ENCODE results near the gene ROBO2. TPM values are rescaled to one million over a fixed set of nuclear protein-coding genes. Genes with fewer than 3 reads are reported as not detected.

The ROBO2 gene
- total RNA-seq, 1 donor from 2014 or later = 330 TPM

DNA sequence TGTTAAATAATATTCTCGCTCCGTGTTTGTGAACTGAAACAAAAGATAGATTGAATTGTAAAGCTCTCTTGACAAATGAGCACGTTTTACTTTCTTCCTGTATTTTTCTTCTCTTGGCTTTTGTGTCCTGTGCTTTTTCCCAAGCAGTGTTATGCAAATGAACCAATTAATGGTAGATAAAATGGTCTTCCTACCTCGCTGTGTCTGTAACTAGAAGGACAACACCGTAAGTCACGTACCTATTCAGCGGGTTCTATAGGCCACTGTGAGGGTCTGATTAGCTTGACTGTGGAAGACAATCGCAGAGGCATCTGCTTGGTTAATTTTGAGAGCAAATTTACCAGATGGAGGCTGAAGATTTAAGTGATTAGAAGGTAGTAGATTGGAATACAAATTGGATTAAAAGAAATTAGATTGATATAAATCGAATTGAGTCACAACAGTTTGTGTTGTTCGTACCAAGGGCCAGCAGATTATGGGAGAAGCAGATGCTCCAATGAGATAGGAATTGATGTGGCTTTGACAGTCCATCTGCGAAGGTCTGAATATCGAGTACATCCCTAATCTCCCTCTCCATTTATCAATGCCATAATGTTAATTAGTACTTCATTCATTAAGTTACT, 40.2 kb downstream of the ROBO2 start:
- peaks cover 9% of the 10 kb centered on the region for H3K9me3 Mint-ChIP-seq (ENCODE audit: unreplicated experiment)
- H3K4me3 Mint-ChIP-seq (ENCODE audit: unreplicated experiment) = peak overlapping the region; percentile 44
- peaks cover 41% of the 10 kb centered on the region for H3K4me1 Mint-ChIP-seq (ENCODE audit: low read depth, unreplicated experiment)
- peak overlapping the region; percentile 77 for H3K27ac Mint-ChIP-seq (ENCODE audit: unreplicated experiment)
- H3K27me3 Mint-ChIP-seq (ENCODE audit: unreplicated experiment) = peaks cover 4% of the 10 kb centered on the region
- no peak for DNase-seq
- TF ChIP-seq, protein P1, sequence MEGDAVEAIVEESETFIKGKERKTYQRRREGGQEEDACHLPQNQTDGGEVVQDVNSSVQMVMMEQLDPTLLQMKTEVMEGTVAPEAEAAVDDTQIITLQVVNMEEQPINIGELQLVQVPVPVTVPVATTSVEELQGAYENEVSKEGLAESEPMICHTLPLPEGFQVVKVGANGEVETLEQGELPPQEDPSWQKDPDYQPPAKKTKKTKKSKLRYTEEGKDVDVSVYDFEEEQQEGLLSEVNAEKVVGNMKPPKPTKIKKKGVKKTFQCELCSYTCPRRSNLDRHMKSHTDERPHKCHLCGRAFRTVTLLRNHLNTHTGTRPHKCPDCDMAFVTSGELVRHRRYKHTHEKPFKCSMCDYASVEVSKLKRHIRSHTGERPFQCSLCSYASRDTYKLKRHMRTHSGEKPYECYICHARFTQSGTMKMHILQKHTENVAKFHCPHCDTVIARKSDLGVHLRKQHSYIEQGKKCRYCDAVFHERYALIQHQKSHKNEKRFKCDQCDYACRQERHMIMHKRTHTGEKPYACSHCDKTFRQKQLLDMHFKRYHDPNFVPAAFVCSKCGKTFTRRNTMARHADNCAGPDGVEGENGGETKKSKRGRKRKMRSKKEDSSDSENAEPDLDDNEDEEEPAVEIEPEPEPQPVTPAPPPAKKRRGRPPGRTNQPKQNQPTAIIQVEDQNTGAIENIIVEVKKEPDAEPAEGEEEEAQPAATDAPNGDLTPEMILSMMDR (IDR thresholded peaks at IDR 0.05; ENCODE audit: partially characterized antibody, unreplicated experiment) = no peak
- peaks cover 4% of the 10 kb centered on the region for H3K36me3 Mint-ChIP-seq (ENCODE audit: unreplicated experiment)

DNA sequence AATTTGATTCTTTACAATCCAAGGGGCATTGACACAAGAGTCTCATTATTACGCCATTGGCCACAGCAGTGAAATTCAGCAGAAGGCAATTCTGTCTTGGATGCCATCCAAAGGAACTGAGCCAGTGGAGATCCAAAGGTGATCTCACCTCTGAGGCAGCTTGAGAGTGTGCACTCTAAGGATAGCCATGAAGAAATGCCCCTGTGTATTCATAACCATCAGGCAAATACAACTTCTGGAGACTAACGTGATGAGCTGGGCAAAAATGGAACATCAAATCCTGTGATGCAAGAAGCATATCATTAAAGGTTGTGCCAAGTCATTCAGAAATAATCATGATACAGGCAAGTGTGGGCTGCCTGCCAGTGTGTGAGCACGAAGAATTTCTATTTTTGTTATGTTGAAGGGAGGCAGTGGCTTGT, 41.4 kb downstream of the ROBO2 start:
- peaks cover 44% of the 10 kb centered on the region for H3K4me1 Mint-ChIP-seq (ENCODE audit: low read depth, unreplicated experiment)
- H3K27ac Mint-ChIP-seq (ENCODE audit: unreplicated experiment) = peak overlapping the region; percentile 77
- H3K36me3 Mint-ChIP-seq (ENCODE audit: unreplicated experiment) = peaks cover 4% of the 10 kb centered on the region
- no peak for DNase-seq
- H3K4me3 Mint-ChIP-seq (ENCODE audit: unreplicated experiment) = no peak overlapping the region
- peaks cover 4% of the 10 kb centered on the region for H3K27me3 Mint-ChIP-seq (ENCODE audit: unreplicated experiment)
- TF ChIP-seq, protein P1 (IDR thresholded peaks at IDR 0.05; ENCODE audit: partially characterized antibody, unreplicated experiment) = no peak
- peaks cover 9% of the 10 kb centered on the region for H3K9me3 Mint-ChIP-seq (ENCODE audit: unreplicated experiment)

DNA sequence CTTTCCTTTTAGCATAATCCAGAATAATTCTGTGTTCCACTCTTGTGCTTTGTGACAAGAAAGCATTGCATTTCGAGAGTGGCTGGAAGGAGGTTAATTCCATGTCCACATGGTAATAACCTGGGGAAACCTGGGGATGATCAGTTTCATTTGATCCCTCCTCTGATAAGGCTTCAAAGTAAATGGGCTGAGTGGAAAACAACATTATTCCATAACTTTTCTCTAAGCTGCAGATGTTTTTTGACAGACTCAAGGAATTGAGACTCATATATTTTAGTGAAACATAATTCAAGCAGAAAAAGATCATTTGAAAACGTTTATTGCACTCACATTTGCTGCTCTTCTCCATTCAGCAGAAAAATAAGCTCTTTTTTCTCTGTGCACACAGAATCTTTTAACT, 44.6 kb downstream of the ROBO2 start:
- Mint-ChIP-seq H3K9me3 (ENCODE audit: unreplicated experiment) (peaks cover 6% of the 10 kb centered on the region), H3K27me3 (ENCODE audit: unreplicated experiment) (peaks cover 4% of the 10 kb centered on the region), H3K4me3 (ENCODE audit: unreplicated experiment) (no peak overlapping the region), H3K36me3 (ENCODE audit: unreplicated experiment) (peaks cover 4% of the 10 kb centered on the region), H3K4me1 (ENCODE audit: low read depth, unreplicated experiment) (peaks cover 37% of the 10 kb centered on the region), H3K27ac (ENCODE audit: unreplicated experiment) (no peak overlapping the region)
- DNase-seq = no peak
- TF ChIP-seq, protein P1 (IDR thresholded peaks at IDR 0.05; ENCODE audit: partially characterized antibody, unreplicated experiment) = no peak

DNA sequence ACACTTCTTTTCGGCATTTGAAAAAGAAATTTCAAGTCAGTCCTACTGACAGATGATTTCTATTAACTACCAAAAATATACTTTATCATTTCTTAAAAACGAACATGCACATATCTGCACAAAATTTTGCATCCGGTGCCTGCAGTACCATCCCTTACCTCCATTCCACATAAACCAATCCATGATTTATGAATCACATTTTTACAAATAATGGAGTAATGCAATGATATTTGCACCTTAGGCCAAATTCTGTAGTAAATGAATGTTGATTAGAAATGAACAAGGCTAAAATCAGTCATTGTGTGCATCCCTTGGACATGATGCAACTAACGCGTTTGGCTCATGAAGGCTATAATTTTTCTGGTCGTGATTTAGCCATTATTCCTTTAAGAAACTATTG, 46.5 kb downstream of the ROBO2 start:
- Mint-ChIP-seq H3K27me3 (ENCODE audit: unreplicated experiment) (peaks cover 2% of the 10 kb centered on the region), H3K4me3 (ENCODE audit: unreplicated experiment) (no peak overlapping the region), H3K4me1 (ENCODE audit: low read depth, unreplicated experiment) (peaks cover 30% of the 10 kb centered on the region), H3K27ac (ENCODE audit: unreplicated experiment) (no peak overlapping the region), H3K9me3 (ENCODE audit: unreplicated experiment) (no peaks in the 10 kb centered on the region), H3K36me3 (ENCODE audit: unreplicated experiment) (no peaks in the 10 kb centered on the region)
- no peak for DNase-seq
- TF ChIP-seq, protein P1 (IDR thresholded peaks at IDR 0.05; ENCODE audit: partially characterized antibody, unreplicated experiment) = peak; percentile 67

DNA sequence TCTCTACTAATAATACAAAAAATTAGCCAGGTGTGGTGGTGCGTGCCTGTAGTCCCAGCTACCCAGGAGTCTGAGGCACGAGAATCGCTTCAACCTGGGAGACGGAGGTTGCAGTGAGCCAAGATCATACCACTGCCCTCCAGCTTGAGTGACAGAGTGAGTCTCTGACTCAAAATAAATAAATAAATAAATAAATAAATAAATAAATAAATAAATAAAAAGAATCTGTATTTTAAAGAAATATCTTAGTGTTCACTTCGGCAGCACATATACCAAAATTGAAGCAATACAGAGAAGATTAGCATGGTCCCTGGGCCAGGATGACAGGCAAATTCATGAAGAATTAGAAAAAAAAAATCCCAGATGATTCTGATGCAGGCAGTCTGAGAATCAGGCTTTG, 51.9 kb downstream of the ROBO2 start:
- no peak overlapping the region for H3K4me3 Mint-ChIP-seq (ENCODE audit: unreplicated experiment)
- H3K4me1 Mint-ChIP-seq (ENCODE audit: low read depth, unreplicated experiment) = peaks cover 27% of the 10 kb centered on the region
- no peaks in the 10 kb centered on the region for H3K36me3 Mint-ChIP-seq (ENCODE audit: unreplicated experiment)
- DNase-seq = no peak
- peaks cover 2% of the 10 kb centered on the region for H3K27me3 Mint-ChIP-seq (ENCODE audit: unreplicated experiment)
- no peaks in the 10 kb centered on the region for H3K9me3 Mint-ChIP-seq (ENCODE audit: unreplicated experiment)
- H3K27ac Mint-ChIP-seq (ENCODE audit: unreplicated experiment) = no peak overlapping the region
- TF ChIP-seq, protein P1 (IDR thresholded peaks at IDR 0.05; ENCODE audit: partially characterized antibody, unreplicated experiment) = no peak
